ENCODE data around the gene SPTLC1. TPM values are rescaled to one million over a fixed set of nuclear protein-coding genes. Genes with fewer than 3 reads are reported as not detected.

The SPTLC1 gene
- total RNA-seq, 1 donor from 2014 or later = 84.1 TPM

Small RNAs within 50 kb of the gene (small RNA-seq; reads per million reads assigned to genes)
- not detected for gene MTATP6P29
- gene MTND4LP7 = not detected

Other genes with a start within 250 kb of the SPTLC1 start
- gene ROR2, start 165.2 kb downstream of the SPTLC1 start, total RNA-seq = 0.94 TPM
- gene IARS1, start 178.3 kb upstream of the SPTLC1 start, total RNA-seq = 154 TPM
- gene NOL8, start 209.9 kb upstream of the SPTLC1 start, total RNA-seq = 18.2 TPM
- gene CENPP, start 210.5 kb upstream of the SPTLC1 start, total RNA-seq = 8.6 TPM

All from occipital lobe (tissue), 2 donors.